ENCODE measurements around the gene RPS6KC1. TPM values are rescaled to one million over a fixed set of nuclear protein-coding genes. Genes with fewer than 3 reads are reported as not detected.
"Not testable (repeated sequence)": the region's sequence is repeated elsewhere in the genome, so short reads cannot be mapped to it uniquely, and the experiment has no call there.

RPS6KC1 gene
- total RNA-seq (2014; rRNA removed; shearing (Covaris generic)): 33.4 and 34.9 TPM in 2 replicates
- polyA plus RNA-seq (2014; cell fraction: nucleus; rRNA removed): 30.3 and 32.9 TPM in 2 replicates

- DNase-seq (ENCODE audit: extremely low read depth, low read depth): peak; percentile 86
Observed at GRCh38 chr1:213051127-213051880, at the start of gene RPS6KC1. RPS6KC1 (plus strand) TSS chr1:213051241; CDS start chr1:213051405, 164 bp downstream.

GRCh38 chr1:213003256-213003655 is 47.8 kb upstream of the RPS6KC1 start:
- no peak for DNase-seq (ENCODE audit: extremely low read depth, low read depth)

- DNase-seq (ENCODE audit: extremely low read depth, low read depth): no peak
Observed at GRCh38 chr1:213008564-213008963, 42.5 kb upstream of the RPS6KC1 start.

GRCh38 chr1:213014642-213015041 is 36.4 kb upstream of the RPS6KC1 start:
- DNase-seq (ENCODE audit: extremely low read depth, low read depth): no peak

GRCh38 chr1:213015099-213016050 is 35.7 kb upstream of the RPS6KC1 start, which contains the start of gene ANGEL2:
ANGEL2 (minus strand) TSS chr1:213015867; CDS start chr1:213015671, 196 bp downstream.
- peak; percentile 99 for DNase-seq (ENCODE audit: extremely low read depth, low read depth)

- DNase-seq (ENCODE audit: extremely low read depth, low read depth): no peak
Observed at GRCh38 chr1:213017447-213018273, 33.4 kb upstream of the RPS6KC1 start.

- DNase-seq (ENCODE audit: extremely low read depth, low read depth): no peak
Observed at GRCh38 chr1:213019450-213019849, 31.6 kb upstream of the RPS6KC1 start.

- DNase-seq (ENCODE audit: extremely low read depth, low read depth): no peak
Observed at GRCh38 chr1:213020016-213020415, 31.0 kb upstream of the RPS6KC1 start.

GRCh38 chr1:213027024-213027423 is 24.0 kb upstream of the RPS6KC1 start:
- not testable (repeated sequence) for DNase-seq (ENCODE audit: extremely low read depth, low read depth)

- DNase-seq (ENCODE audit: extremely low read depth, low read depth): no peak
Observed at GRCh38 chr1:213032651-213033050, 18.4 kb upstream of the RPS6KC1 start.

GRCh38 chr1:213034713-213035112 is 16.3 kb upstream of the RPS6KC1 start:
- no peak for DNase-seq (ENCODE audit: extremely low read depth, low read depth)

- DNase-seq (ENCODE audit: extremely low read depth, low read depth): no peak
Observed at GRCh38 chr1:213035573-213035972, 15.5 kb upstream of the RPS6KC1 start.

GRCh38 chr1:213041443-213041842 is 9.6 kb upstream of the RPS6KC1 start:
- no peak for DNase-seq (ENCODE audit: extremely low read depth, low read depth)

- DNase-seq (ENCODE audit: extremely low read depth, low read depth): not testable (repeated sequence)
Observed at GRCh38 chr1:213045321-213046226, 5.5 kb upstream of the RPS6KC1 start.

GRCh38 chr1:213049232-213049631 is 1.8 kb upstream of the RPS6KC1 start:
- no peak for DNase-seq (ENCODE audit: extremely low read depth, low read depth)

- no peak for DNase-seq (ENCODE audit: extremely low read depth, low read depth)
Observed at GRCh38 chr1:213050745-213051126, 305 bp upstream of the RPS6KC1 start.

- DNase-seq (ENCODE audit: extremely low read depth, low read depth): no peak
Observed at GRCh38 chr1:213051881-213052202, 801 bp downstream of the RPS6KC1 start.

GRCh38 chr1:213053455-213053854 is 2.4 kb downstream of the RPS6KC1 start:
- DNase-seq (ENCODE audit: extremely low read depth, low read depth): no peak

- no peak for DNase-seq (ENCODE audit: extremely low read depth, low read depth)
Observed at GRCh38 chr1:213054142-213054541, 3.1 kb downstream of the RPS6KC1 start.

All from NCI-H460 (cell line).